ENCODE data around the gene SPTBN2.

SPTBN2 gene

DNA sequence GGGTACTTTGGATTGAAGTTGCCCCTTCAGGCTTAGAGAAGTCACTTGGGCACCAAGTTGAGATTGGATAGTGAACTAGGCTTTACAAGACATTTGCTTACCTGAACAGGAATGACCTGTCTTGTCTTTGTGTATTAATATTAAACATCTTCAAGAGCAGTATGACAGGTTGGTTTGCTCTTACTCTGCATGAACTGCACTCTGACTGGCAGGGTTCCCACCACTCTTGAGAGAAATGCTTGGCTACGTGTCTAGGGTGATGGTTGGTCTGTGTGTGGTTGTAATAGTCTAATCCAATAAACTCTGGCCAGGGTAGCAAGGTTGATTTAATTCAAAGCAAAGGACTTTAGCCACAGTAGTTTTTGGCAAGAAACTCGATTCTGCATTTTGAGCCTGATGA lies 20.1 kb upstream of the SPTBN2 start:
- peaks cover 13% of the 10 kb centered on the region for H3K4me1 ChIP-seq (ENCODE audit: insufficient read depth, low read length)
- DNase-seq (no peak), ATAC-seq (ENCODE audit: insufficient read depth, low read depth) (no peak)
- H3K36me3 ChIP-seq (ENCODE audit: insufficient read depth, low read length), result no peaks in the 10 kb centered on the region
- no peak overlapping the region for H2AFZ ChIP-seq (ENCODE audit: low read depth, low read length)
- TF ChIP-seq, protein P1, sequence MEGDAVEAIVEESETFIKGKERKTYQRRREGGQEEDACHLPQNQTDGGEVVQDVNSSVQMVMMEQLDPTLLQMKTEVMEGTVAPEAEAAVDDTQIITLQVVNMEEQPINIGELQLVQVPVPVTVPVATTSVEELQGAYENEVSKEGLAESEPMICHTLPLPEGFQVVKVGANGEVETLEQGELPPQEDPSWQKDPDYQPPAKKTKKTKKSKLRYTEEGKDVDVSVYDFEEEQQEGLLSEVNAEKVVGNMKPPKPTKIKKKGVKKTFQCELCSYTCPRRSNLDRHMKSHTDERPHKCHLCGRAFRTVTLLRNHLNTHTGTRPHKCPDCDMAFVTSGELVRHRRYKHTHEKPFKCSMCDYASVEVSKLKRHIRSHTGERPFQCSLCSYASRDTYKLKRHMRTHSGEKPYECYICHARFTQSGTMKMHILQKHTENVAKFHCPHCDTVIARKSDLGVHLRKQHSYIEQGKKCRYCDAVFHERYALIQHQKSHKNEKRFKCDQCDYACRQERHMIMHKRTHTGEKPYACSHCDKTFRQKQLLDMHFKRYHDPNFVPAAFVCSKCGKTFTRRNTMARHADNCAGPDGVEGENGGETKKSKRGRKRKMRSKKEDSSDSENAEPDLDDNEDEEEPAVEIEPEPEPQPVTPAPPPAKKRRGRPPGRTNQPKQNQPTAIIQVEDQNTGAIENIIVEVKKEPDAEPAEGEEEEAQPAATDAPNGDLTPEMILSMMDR (IDR thresholded peaks at IDR 0.05; ENCODE audit: borderline replicate concordance, extremely low read depth, low read length, poor library complexity, severe bottlenecking), result no peak
- no peak for TF ChIP-seq EZH2 (IDR thresholded peaks at IDR 0.05; ENCODE audit: borderline replicate concordance, low read depth, low read length, severe bottlenecking)
- H4K20me1 ChIP-seq (ENCODE audit: insufficient read depth, low read length), result no peaks in the 10 kb centered on the region
- H3K4me2 ChIP-seq (ENCODE audit: insufficient read depth, low read length), result no peak overlapping the region
- H3K9me3 ChIP-seq (ENCODE audit: insufficient read depth, low read length, severe bottlenecking), result no peaks in the 10 kb centered on the region
- no peak overlapping the region for H3K9ac ChIP-seq (ENCODE audit: low read depth, low read length)
- no peak overlapping the region for H3K27ac ChIP-seq (ENCODE audit: low read length)
- H3K27me3 ChIP-seq (ENCODE audit: insufficient read depth, low read length, poor library complexity), result no peaks in the 10 kb centered on the region
- H3K4me3 ChIP-seq (ENCODE audit: low read depth in 1 of 2, low read length in 2 of 2), result no peak overlapping the region
- H3K79me2 ChIP-seq (ENCODE audit: insufficient read depth, low read length), result peaks cover 15% of the 10 kb centered on the region

DNA sequence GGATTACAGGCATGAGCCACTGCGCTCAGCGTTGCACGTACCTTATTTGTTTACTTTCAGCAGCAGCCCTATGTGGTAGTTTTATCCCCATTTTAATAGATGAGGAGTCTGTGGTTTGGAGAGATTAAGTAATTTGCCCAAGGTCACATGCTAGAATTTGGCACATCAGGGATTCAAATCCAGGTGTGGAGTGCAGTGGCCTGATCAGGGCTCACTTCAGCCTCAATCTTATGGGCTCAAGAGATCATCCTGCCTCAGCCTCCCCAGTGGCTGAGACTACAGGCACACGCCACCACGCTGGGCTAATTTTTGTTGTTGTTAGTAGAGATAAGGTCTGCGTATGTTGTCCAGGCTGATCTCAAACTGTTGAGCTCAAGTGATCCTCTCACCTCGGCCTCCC lies 18.5 kb upstream of the SPTBN2 start:
- no peaks in the 10 kb centered on the region for H3K36me3 ChIP-seq (ENCODE audit: insufficient read depth, low read length)
- H3K4me3 ChIP-seq (ENCODE audit: low read depth in 1 of 2, low read length in 2 of 2), result no peak overlapping the region
- TF ChIP-seq, protein P1 (IDR thresholded peaks at IDR 0.05; ENCODE audit: borderline replicate concordance, extremely low read depth, low read length, poor library complexity, severe bottlenecking), result no peak
- no peak for TF ChIP-seq EZH2 (IDR thresholded peaks at IDR 0.05; ENCODE audit: borderline replicate concordance, low read depth, low read length, severe bottlenecking)
- no peak overlapping the region for H2AFZ ChIP-seq (ENCODE audit: low read depth, low read length)
- peaks cover 15% of the 10 kb centered on the region for H3K79me2 ChIP-seq (ENCODE audit: insufficient read depth, low read length)
- no peaks in the 10 kb centered on the region for H3K9me3 ChIP-seq (ENCODE audit: insufficient read depth, low read length, severe bottlenecking)
- H3K27ac ChIP-seq (ENCODE audit: low read length), result no peak overlapping the region
- H4K20me1 ChIP-seq (ENCODE audit: insufficient read depth, low read length), result no peaks in the 10 kb centered on the region
- H3K9ac ChIP-seq (ENCODE audit: low read depth, low read length), result no peak overlapping the region
- H3K27me3 ChIP-seq (ENCODE audit: insufficient read depth, low read length, poor library complexity), result no peaks in the 10 kb centered on the region
- no peak for DNase-seq
- no peak for ATAC-seq (ENCODE audit: insufficient read depth, low read depth)
- no peak overlapping the region for H3K4me2 ChIP-seq (ENCODE audit: insufficient read depth, low read length)
- peaks cover 23% of the 10 kb centered on the region for H3K4me1 ChIP-seq (ENCODE audit: insufficient read depth, low read length)

DNA sequence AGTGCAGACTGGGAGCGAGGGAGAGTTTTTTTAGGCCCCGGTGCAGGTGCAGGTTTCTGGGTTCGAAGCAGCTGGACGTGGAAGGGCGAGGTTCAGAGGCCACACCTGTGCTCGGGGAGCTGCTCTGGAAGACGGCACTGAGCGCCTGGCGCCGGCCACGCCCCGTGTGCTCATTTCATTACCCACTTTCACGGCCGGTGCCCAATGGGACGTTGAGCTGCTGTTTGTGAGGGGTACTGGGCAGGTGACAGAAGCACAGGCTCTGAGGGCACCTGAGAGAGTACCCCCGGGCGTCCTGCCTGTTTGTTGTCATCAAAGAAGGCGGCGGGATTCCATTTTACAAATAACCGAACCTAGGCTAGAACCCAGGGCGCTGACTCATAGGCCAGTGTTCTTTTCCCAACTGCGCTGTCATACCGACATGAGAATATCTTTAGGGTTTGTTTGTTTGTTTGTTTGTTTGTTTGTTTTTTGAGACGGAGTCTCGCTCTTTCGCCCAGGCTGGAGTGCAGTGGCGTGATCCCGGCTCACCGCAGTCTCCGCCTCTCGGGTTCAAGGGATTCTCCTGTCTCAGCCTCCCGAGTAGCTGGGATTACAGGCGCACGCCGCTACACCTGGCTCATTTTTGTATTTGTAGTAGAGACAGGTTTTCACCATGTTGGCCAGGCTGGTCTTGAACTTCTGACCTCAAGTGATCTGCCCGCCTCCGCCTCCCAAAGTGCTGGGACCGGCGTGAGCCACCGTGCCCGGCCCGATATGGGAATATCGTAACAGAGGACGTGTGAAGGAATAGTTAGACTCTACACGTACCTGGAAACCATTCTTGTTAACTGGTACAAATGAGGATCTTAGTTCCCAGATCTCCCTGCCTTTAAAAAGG lies 16.6 kb upstream of the SPTBN2 start:
- Histone ChIP-seq H3K27ac (ENCODE audit: low read length) (no peak overlapping the region), H3K4me1 (ENCODE audit: insufficient read depth, low read length) (peaks cover 23% of the 10 kb centered on the region), H4K20me1 (ENCODE audit: insufficient read depth, low read length) (no peaks in the 10 kb centered on the region), H3K27me3 (ENCODE audit: insufficient read depth, low read length, poor library complexity) (no peaks in the 10 kb centered on the region), H3K79me2 (ENCODE audit: insufficient read depth, low read length) (peaks cover 15% of the 10 kb centered on the region), H2AFZ (ENCODE audit: low read depth, low read length) (peak overlapping the region; percentile 99), H3K4me2 (ENCODE audit: insufficient read depth, low read length) (peak overlapping the region; percentile 94), H3K9ac (ENCODE audit: low read depth, low read length) (peak overlapping the region; percentile 99), H3K36me3 (ENCODE audit: insufficient read depth, low read length) (no peaks in the 10 kb centered on the region), H3K9me3 (ENCODE audit: insufficient read depth, low read length, severe bottlenecking) (no peaks in the 10 kb centered on the region), H3K4me3 (ENCODE audit: low read depth in 1 of 2, low read length in 2 of 2) (peak overlapping the region; percentile 67 to 98)
- ATAC-seq (ENCODE audit: insufficient read depth, low read depth) (peak; percentile 34), DNase-seq (peak; percentile 39)
- TF ChIP-seq, protein P1 (IDR thresholded peaks at IDR 0.05; ENCODE audit: borderline replicate concordance, extremely low read depth, low read length, poor library complexity, severe bottlenecking), result no peak
- no peak for TF ChIP-seq EZH2 (IDR thresholded peaks at IDR 0.05; ENCODE audit: borderline replicate concordance, low read depth, low read length, severe bottlenecking)
